Calu3 (cell line): ENCODE results near the gene RALGPS2. TPM values are rescaled to one million over a fixed set of nuclear protein-coding genes. Genes with fewer than 3 reads are reported as not detected.
"Not testable (repeated sequence)": the region's sequence is repeated elsewhere in the genome, so short reads cannot be mapped to it uniquely, and the experiment has no call there.

Experiments
- BruUV-seq: library from RNA; stranded (reverse); fragments of 400-500 nt; replicated peaks from 2 replicates; lab custom pipeline; 2021; lab: Mats Ljungman, UMichigan
- CTCF ChIA-PET: fragments of 300-600 bp; sonication (Branson Sonifier 250); formaldehyde crosslinking; loops from one replicate; lab custom pipeline; 2022; ENCODE audit warnings: antibody characterized with exemption; lab: Charles Lee
- DNase-seq: peaks from one replicate; pipeline ENCODE4 v3.0.0; 2022
- H3K27ac Mint-ChIP-seq: one replicate; pipeline ENCODE4 v1.8.0; 2022; ENCODE audit warnings: mixed read lengths; ENCODE audit not compliant: unreplicated experiment
- H3K27me3 Mint-ChIP-seq: one replicate; pipeline ENCODE4 v1.8.0; 2022; ENCODE audit warnings: mixed read lengths; ENCODE audit not compliant: unreplicated experiment
- H3K36me3 Mint-ChIP-seq: one replicate; pipeline ENCODE4 v1.8.0; 2022; ENCODE audit warnings: mild to moderate bottlenecking, moderate library complexity, mixed read lengths; ENCODE audit not compliant: insufficient read depth, unreplicated experiment
- H3K4me1 Mint-ChIP-seq: one replicate; pipeline ENCODE4 v1.8.0; 2022; ENCODE audit warnings: mild to moderate bottlenecking, low read depth, mixed read lengths; ENCODE audit not compliant: unreplicated experiment
- H3K4me3 Mint-ChIP-seq: one replicate; pipeline ENCODE4 v1.8.0; 2022; ENCODE audit warnings: mild to moderate bottlenecking, low read depth, moderate library complexity, mixed read lengths; ENCODE audit not compliant: unreplicated experiment
- H3K9me3 Mint-ChIP-seq: one replicate; pipeline ENCODE4 v1.8.0; 2022; ENCODE audit warnings: low read depth, mixed read lengths; ENCODE audit not compliant: unreplicated experiment
- intact Hi-C: fragments of 100-400 bp; cut with micrococcal nuclease; formaldehyde crosslinking; loops from one replicate; pipeline ENCODE4 v1.10.0; 2022; ENCODE audit not compliant: unreplicated experiment
- total RNA-seq: library from RNA; stranded (reverse); gene quantifications from 2 replicates; pipeline ENCODE4 v1.2.3, GENCODE V29; 2022
- TF ChIP-seq, protein P1 (sequence below): fragments of 200-600 bp; IDR thresholded peaks from one replicate; pipeline ENCODE4 v1.8.0; 2022; ENCODE audit warnings: antibody characterized with exemption; ENCODE audit not compliant: unreplicated experiment

Gene RALGPS2
- total RNA-seq, 1 experiment from 2014 or later: 47.6 TPM

DNA sequence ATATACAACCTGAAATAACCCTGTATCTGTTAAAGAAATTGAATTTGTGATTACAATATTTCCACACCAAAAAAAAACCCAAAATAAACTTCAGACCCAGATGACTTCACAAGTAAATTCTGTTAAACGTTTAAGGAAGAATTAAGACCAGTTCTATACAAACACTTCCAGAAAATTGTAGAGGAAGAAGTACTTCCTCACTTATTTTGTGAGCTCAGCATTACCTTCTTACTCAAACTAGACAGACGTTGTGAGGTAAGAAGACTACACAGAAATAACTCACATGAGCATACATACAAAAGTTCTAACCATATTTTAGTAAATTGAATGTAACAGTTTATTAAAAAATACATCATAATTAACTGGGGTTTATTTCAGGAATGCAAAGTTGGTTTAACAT is 18.8 kb downstream of the RALGPS2 start:
- no peak overlapping the region for H3K27ac Mint-ChIP-seq
- peaks cover 24% of the 10 kb centered on the region for H3K4me1 Mint-ChIP-seq
- no peaks in the 10 kb centered on the region for H3K9me3 Mint-ChIP-seq
- BruUV-seq: no TSS peak
- CTCF ChIA-PET: no interaction called here
- H3K27me3 Mint-ChIP-seq: no peaks in the 10 kb centered on the region
- TF ChIP-seq, protein P1, sequence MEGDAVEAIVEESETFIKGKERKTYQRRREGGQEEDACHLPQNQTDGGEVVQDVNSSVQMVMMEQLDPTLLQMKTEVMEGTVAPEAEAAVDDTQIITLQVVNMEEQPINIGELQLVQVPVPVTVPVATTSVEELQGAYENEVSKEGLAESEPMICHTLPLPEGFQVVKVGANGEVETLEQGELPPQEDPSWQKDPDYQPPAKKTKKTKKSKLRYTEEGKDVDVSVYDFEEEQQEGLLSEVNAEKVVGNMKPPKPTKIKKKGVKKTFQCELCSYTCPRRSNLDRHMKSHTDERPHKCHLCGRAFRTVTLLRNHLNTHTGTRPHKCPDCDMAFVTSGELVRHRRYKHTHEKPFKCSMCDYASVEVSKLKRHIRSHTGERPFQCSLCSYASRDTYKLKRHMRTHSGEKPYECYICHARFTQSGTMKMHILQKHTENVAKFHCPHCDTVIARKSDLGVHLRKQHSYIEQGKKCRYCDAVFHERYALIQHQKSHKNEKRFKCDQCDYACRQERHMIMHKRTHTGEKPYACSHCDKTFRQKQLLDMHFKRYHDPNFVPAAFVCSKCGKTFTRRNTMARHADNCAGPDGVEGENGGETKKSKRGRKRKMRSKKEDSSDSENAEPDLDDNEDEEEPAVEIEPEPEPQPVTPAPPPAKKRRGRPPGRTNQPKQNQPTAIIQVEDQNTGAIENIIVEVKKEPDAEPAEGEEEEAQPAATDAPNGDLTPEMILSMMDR: no peak
- H3K36me3 Mint-ChIP-seq: peaks cover 22% of the 10 kb centered on the region
- no peak for DNase-seq
- intact Hi-C loops: no loop called here
- H3K4me3 Mint-ChIP-seq: no peak overlapping the region

DNA sequence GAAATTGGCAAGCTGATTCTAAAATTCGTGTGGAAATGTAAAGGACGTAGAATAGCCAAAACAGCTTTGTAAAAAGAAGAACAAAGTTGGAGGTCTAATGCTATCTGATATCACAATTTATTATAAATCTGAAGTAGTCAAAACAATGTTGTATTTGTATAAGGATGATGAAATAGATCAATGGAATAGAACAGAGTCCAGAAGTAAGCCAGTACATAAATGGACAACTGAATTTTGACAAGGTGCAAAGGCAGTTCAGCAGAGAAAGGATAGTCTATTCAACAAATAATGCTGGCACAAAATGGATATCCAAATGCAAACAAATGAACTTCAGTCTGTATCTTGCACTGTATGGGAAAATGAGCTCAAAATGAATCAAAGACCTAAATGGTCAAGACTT is 20.2 kb downstream of the RALGPS2 start:
- CTCF ChIA-PET: interaction anchor here (0.6 kb wide), 1 partner anchor 353 kb away, joined by 5 read pairs; no protein-coding TSS in a partner anchor
- TF ChIP-seq, protein P1: no peak
- Mint-ChIP-seq H3K9me3 (no peaks in the 10 kb centered on the region), H3K4me1 (peaks cover 13% of the 10 kb centered on the region), H3K36me3 (peaks cover 22% of the 10 kb centered on the region), H3K4me3 (no peak overlapping the region), H3K27ac (no peak overlapping the region), H3K27me3 (no peaks in the 10 kb centered on the region)
- no peak for DNase-seq
- intact Hi-C loops: no loop called here
- BruUV-seq: no TSS peak

DNA sequence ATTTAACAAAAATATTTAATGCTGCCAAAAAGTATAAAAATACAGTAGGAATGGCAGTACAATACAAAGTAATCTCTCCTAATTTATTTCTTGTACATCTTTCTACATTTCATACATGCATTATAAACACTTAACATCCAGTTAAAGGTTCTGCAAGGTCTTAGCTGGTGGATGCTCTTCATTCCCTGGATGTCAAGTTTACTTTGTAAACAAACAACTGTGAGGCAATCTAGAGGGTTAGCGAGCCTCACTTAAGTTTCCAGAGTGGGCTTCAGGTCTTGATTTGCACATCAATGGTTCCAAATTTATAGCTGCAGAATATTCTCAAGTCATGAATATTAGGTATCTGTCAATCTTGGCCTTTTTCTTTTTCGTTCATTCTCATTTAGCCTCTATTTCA is 21.3 kb downstream of the RALGPS2 start:
- BruUV-seq: no TSS peak
- no peak for DNase-seq
- H3K27me3 Mint-ChIP-seq: no peaks in the 10 kb centered on the region
- CTCF ChIA-PET: no interaction called here
- H3K9me3 Mint-ChIP-seq: no peaks in the 10 kb centered on the region
- peaks cover 8% of the 10 kb centered on the region for H3K4me1 Mint-ChIP-seq
- intact Hi-C loops: no loop called here
- peaks cover 21% of the 10 kb centered on the region for H3K36me3 Mint-ChIP-seq
- H3K4me3 Mint-ChIP-seq: no peak overlapping the region
- H3K27ac Mint-ChIP-seq: peak overlapping the region; percentile 45
- TF ChIP-seq, protein P1: no peak

DNA sequence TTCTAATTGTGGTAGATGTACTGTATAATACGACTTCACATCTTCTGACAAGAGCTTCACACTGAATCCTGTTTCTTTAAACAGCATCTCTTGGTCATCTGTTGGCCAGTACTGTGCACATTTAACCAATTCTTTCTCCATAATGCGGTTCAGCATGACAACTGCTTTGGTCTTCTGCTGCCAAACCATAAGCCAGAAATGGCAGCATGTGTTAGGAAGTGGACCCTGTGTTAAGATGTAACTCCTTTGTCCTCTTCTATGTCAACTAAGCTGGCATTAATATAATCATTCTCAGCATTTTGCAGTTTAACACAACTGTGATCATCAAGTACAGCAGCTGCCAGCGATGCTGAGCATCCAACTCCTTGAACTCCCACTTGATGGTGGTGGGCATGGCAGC is 22.3 kb downstream of the RALGPS2 start:
- BruUV-seq, H3K4me1 Mint-ChIP-seq, H3K4me3 Mint-ChIP-seq, CTCF ChIA-PET, H3K27me3 Mint-ChIP-seq, H3K27ac Mint-ChIP-seq, H3K9me3 Mint-ChIP-seq, intact Hi-C loops, DNase-seq: not testable (repeated sequence)
- H3K36me3 Mint-ChIP-seq: peaks cover 13% of the 10 kb centered on the region

DNA sequence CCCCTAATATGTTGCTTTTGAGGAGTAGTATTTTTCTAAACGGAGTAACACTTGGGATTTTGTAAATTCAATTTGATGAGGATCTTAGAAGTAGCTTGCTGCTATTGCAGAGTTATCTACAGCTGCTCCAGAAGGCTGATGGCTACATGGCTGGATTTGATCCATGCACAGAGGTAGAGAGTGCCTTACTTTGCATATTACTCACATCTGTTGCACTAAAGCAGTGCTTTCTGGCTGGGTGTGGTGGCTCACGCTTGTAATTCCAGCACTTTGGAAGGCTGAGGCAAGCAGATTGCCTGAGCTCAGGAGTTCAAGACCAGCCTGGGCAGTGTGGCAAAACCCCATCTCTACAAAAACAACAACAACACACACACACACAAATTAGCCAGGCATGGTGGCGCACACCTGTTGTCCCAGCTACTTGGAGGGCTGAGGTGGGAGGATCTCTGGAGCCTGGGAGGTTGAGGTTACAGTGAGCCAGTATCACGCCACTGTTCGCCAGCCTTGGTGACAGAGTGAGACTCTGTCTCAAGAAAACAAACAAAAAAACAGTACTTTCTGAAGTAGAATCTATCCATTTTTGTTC is 24.6 kb downstream of the RALGPS2 start:
- no peak for DNase-seq
- Mint-ChIP-seq H3K9me3 (peaks cover 9% of the 10 kb centered on the region), H3K36me3 (peaks cover 5% of the 10 kb centered on the region), H3K4me3 (no peak overlapping the region), H3K4me1 (peaks cover 7% of the 10 kb centered on the region), H3K27ac (no peak overlapping the region), H3K27me3 (no peaks in the 10 kb centered on the region)
- no TSS peak for BruUV-seq
- TF ChIP-seq, protein P1: no peak
- intact Hi-C loops: loop anchor here (10.0 kb wide), 1 partner anchor 205 kb away; no protein-coding TSS in a partner anchor
- CTCF ChIA-PET: no interaction called here
